ENCODE results near the gene CCDC88B.

DNA sequence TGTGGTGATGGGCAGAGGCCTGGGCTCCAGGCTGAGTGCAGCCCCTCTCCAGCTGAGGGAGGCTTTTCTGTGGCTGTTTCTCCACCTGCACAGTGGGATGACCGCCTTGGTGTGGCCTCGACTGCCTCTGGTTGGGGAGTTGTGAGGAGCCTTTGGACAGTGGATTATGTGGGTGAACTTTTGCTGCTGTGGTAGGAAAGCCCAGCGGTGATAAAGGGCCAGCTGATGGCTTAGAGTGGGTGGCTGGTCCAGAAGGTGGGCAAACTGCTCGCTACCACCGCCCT, 36.0 kb upstream of the CCDC88B start:
- TF ChIP-seq CTCF (IDR thresholded peaks at IDR 0.05 in 2 of 3, conservative IDR thresholded peaks at IDR 0.05 in 1 of 3; ENCODE audit: borderline replicate concordance in 1 of 3, insufficient read depth in 1 of 3, low read depth in 2 of 3, low read length in 2 of 3) (no peak), EZH2 (IDR thresholded peaks at IDR 0.05) (no peak), RAD21 (IDR thresholded peaks at IDR 0.05; ENCODE audit: low read depth) (no peak), YY1 (IDR thresholded peaks at IDR 0.05; ENCODE audit: extremely low read depth, insufficient replicate concordance, low read depth, low read length) (no peak)
- TF ChIP-seq, protein P1, sequence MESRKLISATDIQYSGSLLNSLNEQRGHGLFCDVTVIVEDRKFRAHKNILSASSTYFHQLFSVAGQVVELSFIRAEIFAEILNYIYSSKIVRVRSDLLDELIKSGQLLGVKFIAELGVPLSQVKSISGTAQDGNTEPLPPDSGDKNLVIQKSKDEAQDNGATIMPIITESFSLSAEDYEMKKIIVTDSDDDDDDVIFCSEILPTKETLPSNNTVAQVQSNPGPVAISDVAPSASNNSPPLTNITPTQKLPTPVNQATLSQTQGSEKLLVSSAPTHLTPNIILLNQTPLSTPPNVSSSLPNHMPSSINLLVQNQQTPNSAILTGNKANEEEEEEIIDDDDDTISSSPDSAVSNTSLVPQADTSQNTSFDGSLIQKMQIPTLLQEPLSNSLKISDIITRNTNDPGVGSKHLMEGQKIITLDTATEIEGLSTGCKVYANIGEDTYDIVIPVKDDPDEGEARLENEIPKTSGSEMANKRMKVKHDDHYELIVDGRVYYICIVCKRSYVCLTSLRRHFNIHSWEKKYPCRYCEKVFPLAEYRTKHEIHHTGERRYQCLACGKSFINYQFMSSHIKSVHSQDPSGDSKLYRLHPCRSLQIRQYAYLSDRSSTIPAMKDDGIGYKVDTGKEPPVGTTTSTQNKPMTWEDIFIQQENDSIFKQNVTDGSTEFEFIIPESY (IDR thresholded peaks at IDR 0.05; ENCODE audit: extremely low read depth, insufficient replicate concordance, low read length) = no peak
- TF ChIP-seq, protein P2, sequence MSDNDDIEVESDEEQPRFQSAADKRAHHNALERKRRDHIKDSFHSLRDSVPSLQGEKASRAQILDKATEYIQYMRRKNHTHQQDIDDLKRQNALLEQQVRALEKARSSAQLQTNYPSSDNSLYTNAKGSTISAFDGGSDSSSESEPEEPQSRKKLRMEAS (IDR thresholded peaks at IDR 0.05) = no peak

All from HCT116 (cell line).